ENCODE measurements around the gene DONSON.

DONSON gene

DNA sequence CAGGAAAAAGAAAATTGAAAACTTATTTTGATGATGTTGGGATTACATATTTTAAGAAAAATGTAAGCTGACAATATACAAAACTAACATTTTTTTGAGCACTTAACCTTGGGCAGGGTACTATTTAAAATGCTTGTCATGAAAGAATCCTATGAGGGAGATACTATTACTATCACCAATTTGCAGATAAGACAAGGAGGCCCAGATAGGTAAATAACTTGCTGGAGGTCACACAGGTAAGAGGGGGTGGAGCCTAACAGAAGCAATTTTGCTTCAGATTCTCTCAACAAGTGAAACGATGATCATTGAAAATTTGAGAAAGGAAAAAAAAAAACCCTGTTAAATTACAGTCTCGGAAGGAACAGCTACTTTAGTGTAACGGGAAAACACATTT, 47.8 kb downstream of the DONSON start:
- FAIRE-seq, result no peak

DNA sequence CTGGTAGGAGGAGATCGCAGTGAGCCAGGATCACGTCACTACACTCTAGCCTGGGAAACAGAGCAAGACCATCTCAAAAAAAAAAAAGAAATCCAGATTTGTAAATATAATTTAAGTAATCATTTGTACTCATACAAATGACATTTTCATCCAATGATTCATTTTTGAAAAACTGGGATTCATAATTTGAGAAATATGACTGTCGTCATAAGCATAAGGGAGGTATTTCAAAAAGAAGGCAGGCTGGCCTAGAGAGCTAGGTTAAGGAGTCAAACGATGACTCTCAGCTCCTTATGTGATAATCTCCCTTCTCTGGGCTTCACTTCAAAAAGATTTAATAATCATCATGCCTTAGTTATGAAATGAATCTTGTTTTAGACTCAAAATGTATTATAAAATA, 48.9 kb downstream of the DONSON start:
- FAIRE-seq, result no peak

DNA sequence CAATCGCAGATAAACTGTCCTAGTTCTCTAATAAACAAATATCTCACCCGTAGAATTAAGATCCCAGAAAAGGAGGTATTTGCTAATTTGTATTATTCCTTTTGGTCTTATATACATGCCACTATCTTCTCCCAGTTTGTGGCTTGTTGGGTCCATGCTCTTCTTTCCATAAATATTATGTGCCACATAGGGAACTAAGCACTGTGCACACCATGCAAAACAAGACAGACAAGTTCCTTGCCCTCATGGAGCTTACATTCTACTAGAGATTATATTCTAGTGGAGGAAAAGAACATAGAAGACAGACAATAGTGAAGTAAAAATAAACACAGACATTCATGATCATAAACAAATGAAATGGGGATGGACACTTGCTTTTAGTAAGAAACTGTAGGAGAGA, 51.3 kb downstream of the DONSON start:
- no peak for FAIRE-seq

DNA sequence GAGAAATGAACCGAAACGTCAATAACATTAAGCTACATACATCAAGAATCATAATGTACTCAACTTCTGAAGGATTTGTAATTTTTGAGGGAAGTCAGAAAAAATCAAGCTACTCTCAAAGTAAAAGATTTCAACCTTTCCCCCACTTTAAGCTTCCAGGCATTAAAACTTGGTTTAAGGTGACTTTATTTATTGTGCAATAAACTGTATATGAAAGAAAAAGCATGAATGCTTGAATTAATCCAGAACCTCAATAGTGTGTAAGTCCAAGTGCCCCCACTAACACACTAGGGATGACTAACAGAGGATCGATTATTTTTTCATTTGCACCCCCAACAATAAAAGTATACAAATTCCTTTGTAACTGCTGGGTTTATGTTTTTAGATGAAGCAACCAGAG, 57.5 kb downstream of the DONSON start:
- no peak for FAIRE-seq

Data from islet of Langerhans (tissue), 1 donor.